ENCODE results near the gene PIP4P1.
"Not testable (repeated sequence)": the region's sequence is repeated elsewhere in the genome, so short reads cannot be mapped to it uniquely, and the experiment has no call there.

DNA sequence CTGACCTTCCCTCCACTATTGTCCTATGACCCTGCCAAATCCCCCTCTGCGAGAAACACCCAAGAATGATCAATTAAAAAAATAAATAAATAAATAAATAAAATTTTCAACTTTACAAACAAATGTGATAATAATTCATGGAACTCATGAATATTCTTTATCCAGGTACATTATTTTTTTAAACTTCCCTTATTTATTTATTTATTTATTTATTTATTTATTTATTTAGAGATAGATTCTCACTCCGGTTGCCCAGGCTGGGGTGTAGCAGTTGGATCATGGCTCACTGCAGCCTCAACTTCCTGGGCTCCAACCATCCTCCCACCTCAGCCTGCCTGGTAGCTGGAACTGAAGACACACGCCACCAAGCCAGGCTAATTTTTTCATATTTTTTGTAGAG, 46.3 kb upstream of the PIP4P1 start:
- TF ChIP-seq, protein P1, sequence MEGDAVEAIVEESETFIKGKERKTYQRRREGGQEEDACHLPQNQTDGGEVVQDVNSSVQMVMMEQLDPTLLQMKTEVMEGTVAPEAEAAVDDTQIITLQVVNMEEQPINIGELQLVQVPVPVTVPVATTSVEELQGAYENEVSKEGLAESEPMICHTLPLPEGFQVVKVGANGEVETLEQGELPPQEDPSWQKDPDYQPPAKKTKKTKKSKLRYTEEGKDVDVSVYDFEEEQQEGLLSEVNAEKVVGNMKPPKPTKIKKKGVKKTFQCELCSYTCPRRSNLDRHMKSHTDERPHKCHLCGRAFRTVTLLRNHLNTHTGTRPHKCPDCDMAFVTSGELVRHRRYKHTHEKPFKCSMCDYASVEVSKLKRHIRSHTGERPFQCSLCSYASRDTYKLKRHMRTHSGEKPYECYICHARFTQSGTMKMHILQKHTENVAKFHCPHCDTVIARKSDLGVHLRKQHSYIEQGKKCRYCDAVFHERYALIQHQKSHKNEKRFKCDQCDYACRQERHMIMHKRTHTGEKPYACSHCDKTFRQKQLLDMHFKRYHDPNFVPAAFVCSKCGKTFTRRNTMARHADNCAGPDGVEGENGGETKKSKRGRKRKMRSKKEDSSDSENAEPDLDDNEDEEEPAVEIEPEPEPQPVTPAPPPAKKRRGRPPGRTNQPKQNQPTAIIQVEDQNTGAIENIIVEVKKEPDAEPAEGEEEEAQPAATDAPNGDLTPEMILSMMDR (conservative IDR thresholded peaks at IDR 0.05; ENCODE audit: low read depth in 2 of 2), result not testable (repeated sequence)
- TF ChIP-seq, protein P2, sequence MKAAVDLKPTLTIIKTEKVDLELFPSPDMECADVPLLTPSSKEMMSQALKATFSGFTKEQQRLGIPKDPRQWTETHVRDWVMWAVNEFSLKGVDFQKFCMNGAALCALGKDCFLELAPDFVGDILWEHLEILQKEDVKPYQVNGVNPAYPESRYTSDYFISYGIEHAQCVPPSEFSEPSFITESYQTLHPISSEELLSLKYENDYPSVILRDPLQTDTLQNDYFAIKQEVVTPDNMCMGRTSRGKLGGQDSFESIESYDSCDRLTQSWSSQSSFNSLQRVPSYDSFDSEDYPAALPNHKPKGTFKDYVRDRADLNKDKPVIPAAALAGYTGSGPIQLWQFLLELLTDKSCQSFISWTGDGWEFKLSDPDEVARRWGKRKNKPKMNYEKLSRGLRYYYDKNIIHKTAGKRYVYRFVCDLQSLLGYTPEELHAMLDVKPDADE (IDR thresholded peaks at IDR 0.05), result not testable (repeated sequence)
- not testable (repeated sequence) for TF ChIP-seq EZH2 (IDR thresholded peaks at IDR 0.05; ENCODE audit: low read depth, unreplicated experiment)

All from GM23338 (cell line).